ENCODE measurements around the gene TBX10. TPM values are rescaled to one million over a fixed set of nuclear protein-coding genes. Genes with fewer than 3 reads are reported as not detected.

Gene TBX10
- total RNA-seq, 1 experiment from 2014 or later: not detected

DNA sequence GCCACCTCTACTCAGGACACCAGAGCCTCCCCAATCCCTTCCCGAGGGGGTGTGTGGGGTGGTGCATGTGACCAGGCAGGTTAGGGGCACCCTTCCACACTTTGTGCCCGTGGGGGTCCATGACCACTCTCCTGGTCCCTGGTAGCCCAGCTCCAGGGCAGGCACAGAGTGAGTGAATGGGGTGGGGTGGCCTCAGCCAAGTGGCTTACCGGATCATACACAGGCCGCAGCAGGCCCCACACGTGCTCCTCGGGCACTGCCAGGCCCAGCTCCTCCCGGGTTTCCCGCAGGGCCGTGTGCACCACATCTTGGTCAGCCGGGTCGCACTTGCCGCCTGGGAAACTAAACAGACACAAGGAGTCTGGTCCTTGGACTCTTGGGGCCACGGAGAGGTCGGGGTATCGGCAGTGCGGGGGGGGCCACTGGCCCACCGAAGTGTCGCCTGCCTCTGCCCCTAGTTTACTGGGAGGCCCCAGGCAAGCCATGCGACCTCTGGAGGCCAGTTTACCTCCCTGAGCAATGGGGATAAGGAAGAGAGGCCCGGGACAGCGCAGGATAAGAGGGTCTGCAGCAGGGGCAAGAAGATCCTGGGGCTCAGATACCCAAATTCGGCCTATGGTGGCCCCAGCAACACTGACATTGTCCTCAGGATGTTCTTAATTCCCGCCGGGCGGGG lies 10.7 kb downstream of the TBX10 start:
- no peaks in the 10 kb centered on the region for H3K27me3 ChIP-seq (ENCODE audit: control insufficient read depth, insufficient read depth, low read length)
- no TSS peak for BruUV-seq (replicated peaks)
- H3K9me3 ChIP-seq (ENCODE audit: control insufficient read depth, insufficient read depth, low read depth, low read length): no peaks in the 10 kb centered on the region
- ATAC-seq (no peak), DNase-seq (ENCODE audit: low read depth, low spot score) (no peak)
- peaks cover 13% of the 10 kb centered on the region; the same call in 1 of the 2 replicates for H3K4me1 ChIP-seq (ENCODE audit: control insufficient read depth, insufficient read depth, low read length)
- no peaks in the 10 kb centered on the region for H3K36me3 ChIP-seq (ENCODE audit: control insufficient read depth, insufficient read depth, low read length)
- no peak for TF ChIP-seq SIN3A (IDR thresholded peaks at IDR 0.05; ENCODE audit: borderline replicate concordance, insufficient read depth, low read depth, low read length)
- TF ChIP-seq, protein P1, sequence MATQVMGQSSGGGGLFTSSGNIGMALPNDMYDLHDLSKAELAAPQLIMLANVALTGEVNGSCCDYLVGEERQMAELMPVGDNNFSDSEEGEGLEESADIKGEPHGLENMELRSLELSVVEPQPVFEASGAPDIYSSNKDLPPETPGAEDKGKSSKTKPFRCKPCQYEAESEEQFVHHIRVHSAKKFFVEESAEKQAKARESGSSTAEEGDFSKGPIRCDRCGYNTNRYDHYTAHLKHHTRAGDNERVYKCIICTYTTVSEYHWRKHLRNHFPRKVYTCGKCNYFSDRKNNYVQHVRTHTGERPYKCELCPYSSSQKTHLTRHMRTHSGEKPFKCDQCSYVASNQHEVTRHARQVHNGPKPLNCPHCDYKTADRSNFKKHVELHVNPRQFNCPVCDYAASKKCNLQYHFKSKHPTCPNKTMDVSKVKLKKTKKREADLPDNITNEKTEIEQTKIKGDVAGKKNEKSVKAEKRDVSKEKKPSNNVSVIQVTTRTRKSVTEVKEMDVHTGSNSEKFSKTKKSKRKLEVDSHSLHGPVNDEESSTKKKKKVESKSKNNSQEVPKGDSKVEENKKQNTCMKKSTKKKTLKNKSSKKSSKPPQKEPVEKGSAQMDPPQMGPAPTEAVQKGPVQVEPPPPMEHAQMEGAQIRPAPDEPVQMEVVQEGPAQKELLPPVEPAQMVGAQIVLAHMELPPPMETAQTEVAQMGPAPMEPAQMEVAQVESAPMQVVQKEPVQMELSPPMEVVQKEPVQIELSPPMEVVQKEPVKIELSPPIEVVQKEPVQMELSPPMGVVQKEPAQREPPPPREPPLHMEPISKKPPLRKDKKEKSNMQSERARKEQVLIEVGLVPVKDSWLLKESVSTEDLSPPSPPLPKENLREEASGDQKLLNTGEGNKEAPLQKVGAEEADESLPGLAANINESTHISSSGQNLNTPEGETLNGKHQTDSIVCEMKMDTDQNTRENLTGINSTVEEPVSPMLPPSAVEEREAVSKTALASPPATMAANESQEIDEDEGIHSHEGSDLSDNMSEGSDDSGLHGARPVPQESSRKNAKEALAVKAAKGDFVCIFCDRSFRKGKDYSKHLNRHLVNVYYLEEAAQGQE (IDR thresholded peaks at IDR 0.05; ENCODE audit: insufficient read depth in 1 of 2, low read depth in 2 of 2, low read length in 1 of 2): no peak
- TF ChIP-seq, protein P2, sequence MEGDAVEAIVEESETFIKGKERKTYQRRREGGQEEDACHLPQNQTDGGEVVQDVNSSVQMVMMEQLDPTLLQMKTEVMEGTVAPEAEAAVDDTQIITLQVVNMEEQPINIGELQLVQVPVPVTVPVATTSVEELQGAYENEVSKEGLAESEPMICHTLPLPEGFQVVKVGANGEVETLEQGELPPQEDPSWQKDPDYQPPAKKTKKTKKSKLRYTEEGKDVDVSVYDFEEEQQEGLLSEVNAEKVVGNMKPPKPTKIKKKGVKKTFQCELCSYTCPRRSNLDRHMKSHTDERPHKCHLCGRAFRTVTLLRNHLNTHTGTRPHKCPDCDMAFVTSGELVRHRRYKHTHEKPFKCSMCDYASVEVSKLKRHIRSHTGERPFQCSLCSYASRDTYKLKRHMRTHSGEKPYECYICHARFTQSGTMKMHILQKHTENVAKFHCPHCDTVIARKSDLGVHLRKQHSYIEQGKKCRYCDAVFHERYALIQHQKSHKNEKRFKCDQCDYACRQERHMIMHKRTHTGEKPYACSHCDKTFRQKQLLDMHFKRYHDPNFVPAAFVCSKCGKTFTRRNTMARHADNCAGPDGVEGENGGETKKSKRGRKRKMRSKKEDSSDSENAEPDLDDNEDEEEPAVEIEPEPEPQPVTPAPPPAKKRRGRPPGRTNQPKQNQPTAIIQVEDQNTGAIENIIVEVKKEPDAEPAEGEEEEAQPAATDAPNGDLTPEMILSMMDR (IDR thresholded peaks at IDR 0.05): 0 out of 2 replicates have a peak, but pooled peaks have one; percentile 1
- TF ChIP-seq POLR2AphosphoS5 (IDR thresholded peaks at IDR 0.05; ENCODE audit: low read depth, low read length): no peak
- in situ Hi-C loops (cut with HindIII; ENCODE audit: low pct_unique_long_range_greater_than_20kb, low sequenced_read_pairs): no loop called here
- H3K4me3 ChIP-seq (ENCODE audit: low read depth in 2 of 2, low read length in 2 of 2): peak overlapping the region; percentile 66 to 67
- ChIA-PET CTCF (interaction anchor here (0.6 to 3.8 kb wide), 9 partner anchors 9 to 778 kb away, joined by 3 to 23 read pairs (median 4); no protein-coding TSS in a partner anchor), POLR2A (no interaction called here)
- H3K27ac ChIP-seq (ENCODE audit: low read length): no peak overlapping the region
- intact Hi-C loops (cut with micrococcal nuclease; ENCODE audit: unreplicated experiment): no loop called here

DNA sequence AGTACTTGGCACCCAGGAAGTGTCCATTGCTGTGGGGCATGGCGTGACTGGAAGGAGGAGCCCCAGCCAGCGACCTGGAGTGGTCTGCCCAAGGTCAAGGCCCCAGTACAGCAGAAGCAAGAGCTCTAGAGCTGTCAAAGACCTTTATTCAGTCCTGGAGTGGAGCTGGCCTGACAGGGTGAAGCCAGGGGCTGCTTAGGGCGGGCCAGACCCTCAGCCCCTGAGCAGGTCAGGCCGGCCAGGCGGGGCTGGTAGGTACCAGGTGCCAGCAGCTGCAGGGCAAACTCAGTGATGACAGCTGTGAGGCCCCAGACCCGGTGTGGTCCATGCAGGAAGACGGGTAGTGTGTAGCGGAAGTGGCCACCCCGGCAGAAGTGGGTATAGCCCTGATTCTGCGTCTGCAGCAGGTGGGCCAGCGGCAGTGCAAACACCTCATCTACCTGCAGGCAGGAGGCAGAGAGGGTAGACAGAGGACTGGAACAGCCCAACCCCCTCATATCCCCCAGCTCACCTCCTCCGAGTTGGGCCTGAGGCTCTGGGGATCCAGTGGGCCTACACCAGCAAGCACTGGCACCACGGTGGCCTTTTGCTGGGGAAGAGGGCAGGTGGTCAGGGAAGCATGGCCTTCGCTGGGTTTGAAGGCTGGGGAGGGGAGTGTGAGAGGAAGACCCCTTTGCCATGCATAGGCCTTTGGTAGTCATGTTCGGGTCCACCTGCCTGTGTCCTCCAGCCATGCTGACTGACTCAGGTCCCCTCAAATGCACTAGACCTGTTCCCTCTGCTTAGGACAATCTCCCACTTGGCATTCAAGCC lies 11.5 kb downstream of the TBX10 start:
- Histone ChIP-seq H3K27ac (ENCODE audit: low read length) (no peak overlapping the region), H3K36me3 (ENCODE audit: control insufficient read depth, insufficient read depth, low read length) (no peaks in the 10 kb centered on the region), H3K4me3 (ENCODE audit: low read depth in 2 of 2, low read length in 2 of 2) (no peak overlapping the region), H3K4me1 (ENCODE audit: control insufficient read depth, insufficient read depth, low read length) (peaks cover 13% of the 10 kb centered on the region; the same call in 1 of the 2 replicates), H3K9me3 (ENCODE audit: control insufficient read depth, insufficient read depth, low read depth, low read length) (no peaks in the 10 kb centered on the region), H3K27me3 (ENCODE audit: control insufficient read depth, insufficient read depth, low read length) (no peaks in the 10 kb centered on the region)
- TF ChIP-seq, protein P2 (IDR thresholded peaks at IDR 0.05): no peak
- TF ChIP-seq SIN3A (IDR thresholded peaks at IDR 0.05; ENCODE audit: borderline replicate concordance, insufficient read depth, low read depth, low read length): no peak
- TF ChIP-seq, protein P1 (IDR thresholded peaks at IDR 0.05; ENCODE audit: insufficient read depth in 1 of 2, low read depth in 2 of 2, low read length in 1 of 2): no peak
- no peak for TF ChIP-seq TCF7L2 (IDR thresholded peaks at IDR 0.05; ENCODE audit: low read depth, low read length)
- TF ChIP-seq POLR2AphosphoS5 (IDR thresholded peaks at IDR 0.05; ENCODE audit: low read depth, low read length): no peak
- ATAC-seq (no peak), DNase-seq (ENCODE audit: low read depth, low spot score) (no peak)
- no TSS peak for BruUV-seq (replicated peaks)
- in situ Hi-C loops (cut with HindIII; ENCODE audit: low pct_unique_long_range_greater_than_20kb, low sequenced_read_pairs) (no loop called here), intact Hi-C loops (cut with micrococcal nuclease; ENCODE audit: unreplicated experiment) (no loop called here)
- POLR2A ChIA-PET: no interaction called here
- CTCF ChIA-PET: interaction anchor here (0.6 to 3.8 kb wide), 5 partner anchors 10 to 460 kb away, joined by 3 to 23 read pairs (median 3); no protein-coding TSS in a partner anchor
